Left lobe of liver (tissue), 2 donors: ENCODE data around the gene CHST2. TPM values are rescaled to one million over a fixed set of nuclear protein-coding genes. Genes with fewer than 3 reads are reported as not detected.
"Not testable (repeated sequence)": the region's sequence is repeated elsewhere in the genome, so short reads cannot be mapped to it uniquely, and the experiment has no call there.

ENCODE experiments used
- ATAC-seq: fragments of 200-7000 bp; cut with Tn5 transposase; one replicate; pipeline ENCODE4 v1.9.1; 2020; ENCODE audit warnings: mild to moderate bottlenecking, moderate library complexity
- DNase-seq: peaks from one replicate; pipeline ENCODE4 v3.0.0-alpha.2; 2020; ENCODE audit warnings: low spot score
- total RNA-seq: library from RNA; stranded (reverse); gene quantifications from one replicate; pipeline ENCODE4 v1.2.1, GENCODE V29; 2021
- donor health status: DM: no; HTN: no; CAD: no; lungs with moderate emphysema.
- donor health status: DM: no; HTN: yes; CAD: no.

Gene CHST2, protein sequence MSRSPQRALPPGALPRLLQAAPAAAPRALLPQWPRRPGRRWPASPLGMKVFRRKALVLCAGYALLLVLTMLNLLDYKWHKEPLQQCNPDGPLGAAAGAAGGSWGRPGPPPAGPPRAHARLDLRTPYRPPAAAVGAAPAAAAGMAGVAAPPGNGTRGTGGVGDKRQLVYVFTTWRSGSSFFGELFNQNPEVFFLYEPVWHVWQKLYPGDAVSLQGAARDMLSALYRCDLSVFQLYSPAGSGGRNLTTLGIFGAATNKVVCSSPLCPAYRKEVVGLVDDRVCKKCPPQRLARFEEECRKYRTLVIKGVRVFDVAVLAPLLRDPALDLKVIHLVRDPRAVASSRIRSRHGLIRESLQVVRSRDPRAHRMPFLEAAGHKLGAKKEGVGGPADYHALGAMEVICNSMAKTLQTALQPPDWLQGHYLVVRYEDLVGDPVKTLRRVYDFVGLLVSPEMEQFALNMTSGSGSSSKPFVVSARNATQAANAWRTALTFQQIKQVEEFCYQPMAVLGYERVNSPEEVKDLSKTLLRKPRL
- total RNA-seq: 1.2 TPM

- ATAC-seq (peak; percentile 93), DNase-seq (peak; percentile 65)
Measured at GRCh38 chr3:143119009-143119914, at the start of gene CHST2. CHST2 (plus strand) TSS chr3:143119771; CDS start chr3:143120817, 1,046 bp downstream.

- ATAC-seq: no peak
Measured at GRCh38 chr3:143070977-143071551, 48.5 kb upstream of the CHST2 start.

GRCh38 chr3:143071776-143072175 is 47.8 kb upstream of the CHST2 start:
- ATAC-seq: no peak

More at GRCh38 chr3:143070977-143071551, 48.5 kb upstream of the CHST2 start:
- DNase-seq: no peak

DNA sequence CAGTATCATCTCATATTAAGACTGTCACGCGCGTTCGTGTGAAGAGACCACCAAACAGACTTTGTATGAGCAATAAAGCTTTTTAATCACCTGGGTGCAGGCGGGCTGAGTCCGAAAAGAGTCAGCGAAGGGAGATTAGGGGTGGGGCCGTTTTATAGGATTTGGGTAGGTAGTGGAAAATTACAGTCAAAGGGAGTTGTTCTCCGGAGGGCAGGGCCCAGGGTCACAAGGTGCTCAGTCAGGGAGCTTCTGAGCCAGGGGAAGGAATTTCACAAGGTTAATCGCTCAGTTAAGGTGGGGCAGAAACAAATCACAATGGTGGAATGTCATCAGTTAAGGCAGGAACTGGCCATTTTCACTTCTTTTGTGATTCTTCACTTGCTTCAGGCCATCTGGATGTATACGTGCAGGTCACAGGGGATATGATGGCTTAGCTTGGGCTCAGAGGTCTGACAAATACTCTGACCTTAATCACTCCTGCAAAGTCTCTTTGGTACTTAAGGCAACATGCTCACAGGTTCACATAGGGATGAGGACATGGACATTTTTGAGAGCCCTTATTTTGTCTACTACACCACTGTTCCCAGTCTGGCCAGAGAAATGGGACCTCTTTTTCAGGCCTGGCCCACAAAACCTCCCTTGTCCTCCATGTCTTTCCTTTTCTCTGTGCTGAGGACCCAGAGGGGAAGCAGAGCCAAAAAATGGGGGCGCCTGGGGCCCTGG is 47.1 kb upstream of the CHST2 start:
- ATAC-seq, DNase-seq: not testable (repeated sequence)

More at GRCh38 chr3:143071776-143072175, 47.8 kb upstream of the CHST2 start:
- DNase-seq: no peak

DNA sequence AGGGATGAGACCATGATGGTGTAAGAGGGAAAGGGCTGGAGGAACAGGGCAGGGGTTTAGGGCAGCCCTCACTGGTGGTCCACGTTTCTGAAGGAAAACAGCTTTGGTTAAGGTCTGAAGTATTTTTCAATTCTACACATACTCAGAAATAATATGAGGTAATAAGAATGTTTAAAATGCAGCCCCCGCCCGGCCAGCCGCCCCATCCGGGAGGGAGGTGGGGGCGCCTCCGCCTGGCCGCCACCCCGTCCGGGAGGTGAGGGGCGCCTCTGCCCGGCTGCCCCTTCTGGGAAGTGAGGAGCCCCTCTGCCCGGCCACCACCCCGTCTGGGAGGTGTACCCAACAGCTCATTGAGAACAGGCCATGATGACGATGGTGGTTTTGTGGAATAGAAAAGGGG is 46.0 kb upstream of the CHST2 start:
- not testable (repeated sequence) for DNase-seq, ATAC-seq

GRCh38 chr3:143073983-143074382 is 45.6 kb upstream of the CHST2 start:
- not testable (repeated sequence) for ATAC-seq, DNase-seq

GRCh38 chr3:143078883-143079282 is 40.7 kb upstream of the CHST2 start:
- ATAC-seq (no peak), DNase-seq (no peak)

DNA sequence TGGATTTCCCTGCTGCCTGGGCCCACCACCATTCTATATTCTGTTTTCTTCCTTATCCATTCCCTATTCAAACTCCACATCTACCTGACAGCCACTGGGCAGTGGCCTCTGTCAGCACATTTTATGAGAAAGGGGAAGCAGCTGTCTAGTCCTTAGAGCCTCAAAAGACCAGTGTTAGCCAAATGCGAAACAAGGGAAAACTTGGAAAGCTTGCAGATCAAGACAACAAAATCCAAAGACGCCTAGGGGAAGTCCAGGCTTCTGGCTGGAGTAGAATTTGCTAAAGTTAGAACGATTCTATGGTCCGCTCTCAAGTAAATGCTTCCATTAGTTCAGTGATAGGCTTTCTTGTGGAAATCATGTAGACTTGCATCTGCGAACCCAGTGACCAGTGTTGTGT is 39.4 kb upstream of the CHST2 start:
- no peak for DNase-seq

GRCh38 chr3:143081365-143081764 is 38.2 kb upstream of the CHST2 start:
- ATAC-seq (no peak), DNase-seq (no peak)

More for the DNA sequence above, 39.4 kb upstream of the CHST2 start:
- ATAC-seq: no peak

DNA sequence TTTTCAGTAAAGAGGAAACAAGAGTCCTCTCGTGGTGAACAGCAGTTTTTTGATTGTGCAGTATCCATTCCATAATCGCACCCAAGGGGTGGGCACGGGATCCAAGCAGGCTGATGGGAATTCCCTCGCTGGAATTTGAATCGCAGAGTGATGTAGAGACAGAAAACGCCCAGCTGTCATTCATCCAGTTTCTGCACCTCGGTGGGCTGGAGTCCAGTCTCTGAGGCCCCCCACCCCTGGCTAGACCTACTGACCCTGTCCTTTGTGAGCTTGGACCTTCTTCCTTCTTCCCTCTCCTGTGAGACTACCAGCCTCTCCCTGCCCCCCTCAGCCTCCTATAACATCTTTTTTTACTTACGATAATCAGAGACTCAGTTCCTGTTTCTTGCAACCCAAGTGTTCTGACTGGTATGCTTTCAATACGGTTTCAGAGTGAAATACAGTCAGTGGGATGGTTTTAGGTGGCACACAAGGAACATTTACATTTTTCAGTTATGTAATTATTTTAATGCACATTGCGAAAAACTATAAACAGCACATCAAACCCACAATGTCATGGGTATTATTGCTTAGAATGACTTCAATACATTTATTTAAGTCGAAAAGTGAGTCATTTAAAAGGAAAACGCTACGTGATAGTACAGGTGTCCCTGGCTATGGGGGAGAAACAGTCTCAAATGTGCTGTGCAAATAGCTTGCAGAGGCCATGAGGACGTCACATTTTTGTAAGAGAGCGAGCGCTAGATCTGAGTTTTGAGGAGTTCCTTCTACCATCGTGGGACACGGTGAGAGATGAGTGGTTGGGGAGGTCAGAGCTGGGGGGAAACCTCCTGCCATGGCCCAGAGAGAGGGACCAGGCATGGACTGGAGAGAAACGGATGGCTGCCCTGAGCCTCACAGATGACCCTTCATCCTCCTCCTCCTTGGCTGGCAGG is 37.5 kb upstream of the CHST2 start:
- ATAC-seq (no peak), DNase-seq (no peak)

GRCh38 chr3:143083781-143084180 is 35.8 kb upstream of the CHST2 start:
- no peak for ATAC-seq
- DNase-seq: no peak

GRCh38 chr3:143084856-143085731 is 34.5 kb upstream of the CHST2 start:
- ATAC-seq: no peak
- DNase-seq: no peak

DNA sequence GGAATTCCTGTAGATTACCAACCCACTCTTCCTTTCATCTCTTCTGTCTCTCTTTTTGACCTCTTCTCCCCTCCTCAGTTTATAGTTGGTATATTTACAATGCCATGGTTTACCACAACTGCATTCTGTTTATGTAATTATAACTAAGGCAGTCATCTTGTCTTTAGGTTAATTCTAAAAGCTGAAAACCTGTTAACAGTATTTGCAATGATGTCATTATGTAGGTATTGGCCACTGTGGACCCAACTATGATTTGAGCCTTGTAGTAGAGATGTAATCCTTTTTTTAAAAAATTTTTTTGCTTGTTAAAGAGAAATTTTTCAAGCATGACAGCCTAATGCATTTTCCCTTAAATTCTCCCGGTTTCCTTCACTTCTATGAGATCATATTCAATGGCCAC is 30.7 kb upstream of the CHST2 start:
- DNase-seq: no peak
- ATAC-seq: no peak

GRCh38 chr3:143089965-143090364 is 29.6 kb upstream of the CHST2 start:
- no peak for DNase-seq
- no peak for ATAC-seq

DNA sequence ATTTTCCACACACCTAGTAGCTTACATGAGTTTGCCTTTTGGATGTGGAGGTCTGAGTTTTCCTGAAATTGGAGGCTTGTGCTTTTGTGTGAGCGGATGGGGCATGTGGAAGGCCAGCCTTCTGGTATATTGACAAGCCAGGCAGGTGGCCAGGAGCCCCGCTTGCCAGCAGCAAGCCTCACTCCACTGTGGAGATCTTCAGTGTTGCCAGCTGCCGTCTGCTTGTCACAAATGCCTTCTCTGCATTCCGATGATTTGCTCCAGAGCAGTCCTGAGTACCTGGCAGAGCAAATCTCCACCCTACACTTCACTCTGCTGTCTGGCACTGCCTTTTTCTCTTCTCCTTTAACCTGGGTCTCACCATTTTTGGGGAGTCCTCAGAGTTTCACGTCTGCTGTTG is 29.1 kb upstream of the CHST2 start:
- DNase-seq: no peak
- peak; percentile 80 for ATAC-seq

- no peak for ATAC-seq
- DNase-seq: no peak
Measured at GRCh38 chr3:143090976-143091837, 28.4 kb upstream of the CHST2 start.

GRCh38 chr3:143092191-143092590 is 27.4 kb upstream of the CHST2 start:
- DNase-seq: no peak
- ATAC-seq: no peak
